HepG2 (cell line): ENCODE data around the gene KRCC1. TPM values are rescaled to one million over a fixed set of nuclear protein-coding genes. Genes with fewer than 3 reads are reported as not detected.

Source experiments
- AGO2 ChIP-seq: fragments of 200-400 bp; formaldehyde crosslinking; optimal IDR thresholded peaks from 2 replicates; pipeline ENCODE3; 2017; ENCODE audit warnings: mild to moderate bottlenecking, low read depth, low read length, moderate library complexity
- ARID2 ChIP-seq: sonication (generic); formaldehyde crosslinking; IDR thresholded peaks from 2 replicates; pipeline ENCODE4 v1.8.1; 2022; ENCODE audit warnings: mild to moderate bottlenecking, missing genetic modification reagents, borderline replicate concordance
- BRCA1 ChIP-seq: sonication (generic); formaldehyde crosslinking; IDR thresholded peaks from 2 replicates; pipeline ENCODE4 v1.4.0; 2020; ENCODE audit warnings: missing genetic modification reagents
- E2F1 ChIP-seq: sonication (generic); formaldehyde crosslinking; IDR thresholded peaks from 2 replicates; pipeline ENCODE4 v1.5.0; 2020; ENCODE audit warnings: missing genetic modification reagents
- GABPB1 ChIP-seq: IDR thresholded peaks from 2 replicates; pipeline ENCODE4 v1.6.1; 2016; ENCODE audit warnings: mild to moderate bottlenecking, missing genetic modification reagents, moderate library complexity, missing compliant biosample characterization
- JARID2 ChIP-seq: sonication (generic); formaldehyde crosslinking; IDR thresholded peaks from 2 replicates; pipeline ENCODE4 v1.8.1; 2023; ENCODE audit warnings: missing genetic modification reagents, inconsistent platforms; ENCODE audit not compliant: insufficient replicate concordance
- KDM5B ChIP-seq: sonication (generic); formaldehyde crosslinking; IDR thresholded peaks from 2 replicates; pipeline ENCODE4 v1.4.0; 2020; ENCODE audit warnings: missing genetic modification reagents, mild to moderate bottlenecking, borderline replicate concordance
- MED8 ChIP-seq: sonication (generic); formaldehyde crosslinking; IDR thresholded peaks from 2 replicates; pipeline ENCODE4 v1.8.1; 2023; ENCODE audit warnings: mild to moderate bottlenecking, missing genetic modification reagents; ENCODE audit not compliant: insufficient replicate concordance
- PAX8 ChIP-seq: sonication (generic); formaldehyde crosslinking; IDR thresholded peaks from 2 replicates; pipeline ENCODE4 v1.8.0; 2022; ENCODE audit warnings: mild to moderate bottlenecking, missing genetic modification reagents, borderline replicate concordance
- RXRB ChIP-seq: IDR thresholded peaks from 2 replicates; pipeline ENCODE4 v1.6.1; 2016; ENCODE audit warnings: borderline replicate concordance, missing genetic modification reagents, missing compliant biosample characterization
- TBX3 ChIP-seq: fragments of 450-650 bp; IDR thresholded peaks from 2 replicates; pipeline ENCODE4 v1.6.1; 2017; ENCODE audit warnings: antibody characterized with exemption, mild to moderate bottlenecking, inconsistent platforms, borderline replicate concordance
- ZFY ChIP-seq: sonication (generic); formaldehyde crosslinking; IDR thresholded peaks from 2 replicates; pipeline ENCODE4 v1.4.0; 2020; ENCODE audit warnings: missing genetic modification reagents
- ZNF180 ChIP-seq: sonication (generic); formaldehyde crosslinking; IDR thresholded peaks from 2 replicates; pipeline ENCODE4 v1.4.0; 2020; ENCODE audit warnings: low read depth, missing genetic modification reagents, borderline replicate concordance
- ZNF264 ChIP-seq: sonication (generic); formaldehyde crosslinking; IDR thresholded peaks from 2 replicates; pipeline ENCODE4 v1.4.0; 2020; ENCODE audit warnings: missing genetic modification reagents
- ZNF331 ChIP-seq: sonication (generic); formaldehyde crosslinking; IDR thresholded peaks from 2 replicates; pipeline ENCODE4 v1.4.0; 2020; ENCODE audit warnings: missing genetic modification reagents
- ZNF333 ChIP-seq: sonication (generic); formaldehyde crosslinking; IDR thresholded peaks from 2 replicates; pipeline ENCODE4 v1.4.0; 2020; ENCODE audit warnings: mild to moderate bottlenecking, missing genetic modification reagents, borderline replicate concordance
- ZNF350 ChIP-seq: sonication (generic); formaldehyde crosslinking; IDR thresholded peaks from 2 replicates; pipeline ENCODE4 v1.4.0; 2020; ENCODE audit warnings: mild to moderate bottlenecking, low read depth, missing genetic modification reagents, borderline replicate concordance
- ZNF383 ChIP-seq: sonication (generic); formaldehyde crosslinking; IDR thresholded peaks from 2 replicates; pipeline ENCODE4 v1.4.0; 2020; ENCODE audit warnings: missing genetic modification reagents, mild to moderate bottlenecking, borderline replicate concordance
- ZNF574 ChIP-seq: sonication (generic); formaldehyde crosslinking; IDR thresholded peaks from 2 replicates; pipeline ENCODE4 v1.4.0; 2020; ENCODE audit warnings: missing genetic modification reagents
- polyA plus RNA-seq, 8 experiments: library from polyadenylated mRNA; depleted of rRNA in 3 of 8; stranded (reverse) in 7 of 8; unstranded in 1 of 8; fragments of >200 nt; fragmentation: Illumina TruSeq in 4 of 8; extraction: Trizol in 4 of 8; gene quantifications; 2 replicates each; pipeline versions ENCODE4 v1.2.1 to v1.2.3, GENCODE V29; 2011 to 2016; ENCODE audit warnings: low read depth in 4 of 8, missing spikeins in 1 of 8, mixed read lengths in 1 of 8; ENCODE audit not compliant: insufficient read depth in 1 of 8
- total RNA-seq, 5 experiments: library from RNA; depleted of rRNA; stranded (reverse); fragments of >200 nt; fragmentation: Illumina TruSeq; extraction: Trizol; gene quantifications; 2 replicates each; pipeline ENCODE4 v1.2.3, GENCODE V29; 2016; ENCODE audit warnings: low read depth in 1 of 5
- TF ChIP-seq, protein P1 (sequence below): sonication (generic); formaldehyde crosslinking; IDR thresholded peaks from 2 replicates; pipeline ENCODE4 v1.8.1; 2023; ENCODE audit warnings: mild to moderate bottlenecking, missing genetic modification reagents
- TF ChIP-seq, protein P2 (sequence below): IDR thresholded peaks from 2 replicates; pipeline ENCODE4 v1.6.1; 2012; ENCODE audit warnings: inconsistent platforms
- TF ChIP-seq, protein P3 (sequence below): fragments of 450-650 bp; IDR thresholded peaks from 2 replicates; pipeline ENCODE4 v1.6.1; 2016

KRCC1 gene
- total and polyA plus RNA-seq, 2 of the 13 experiments (the other 11 are each of a cell fraction or from before 2014, with no cell fraction given): 6.5 to 7.7 TPM

GRCh38 chr2:88016960-88017779 is 38.4 kb downstream of the KRCC1 start (continued):
- TF ChIP-seq, protein P1, sequence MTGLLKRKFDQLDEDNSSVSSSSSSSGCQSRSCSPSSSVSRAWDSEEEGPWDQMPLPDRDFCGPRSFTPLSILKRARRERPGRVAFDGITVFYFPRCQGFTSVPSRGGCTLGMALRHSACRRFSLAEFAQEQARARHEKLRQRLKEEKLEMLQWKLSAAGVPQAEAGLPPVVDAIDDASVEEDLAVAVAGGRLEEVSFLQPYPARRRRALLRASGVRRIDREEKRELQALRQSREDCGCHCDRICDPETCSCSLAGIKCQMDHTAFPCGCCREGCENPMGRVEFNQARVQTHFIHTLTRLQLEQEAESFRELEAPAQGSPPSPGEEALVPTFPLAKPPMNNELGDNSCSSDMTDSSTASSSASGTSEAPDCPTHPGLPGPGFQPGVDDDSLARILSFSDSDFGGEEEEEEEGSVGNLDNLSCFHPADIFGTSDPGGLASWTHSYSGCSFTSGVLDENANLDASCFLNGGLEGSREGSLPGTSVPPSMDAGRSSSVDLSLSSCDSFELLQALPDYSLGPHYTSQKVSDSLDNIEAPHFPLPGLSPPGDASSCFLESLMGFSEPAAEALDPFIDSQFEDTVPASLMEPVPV (CRISPR knock-in tag): peak; percentile 58
- TF ChIP-seq ZFY (CRISPR knock-in tag) (peak; percentile 87), ZNF350 (CRISPR knock-in tag) (no peak), TBX3 (no peak), ZNF264 (0 out of 2 replicates have a peak, but pooled peaks have one; percentile 54), PAX8 (CRISPR knock-in tag) (peak; percentile 59; the same call in 1 of the 2 replicates), JARID2 (peak; percentile 2), ZNF331 (CRISPR knock-in tag) (no peak), MED8 (CRISPR knock-in tag) (no peak), ZNF383 (CRISPR knock-in tag) (0 out of 2 replicates have a peak, but pooled peaks have one; percentile 7), ARID2 (peak; percentile 64), AGO2 (peak; percentile 66), BRCA1 (no peak), RXRB (CRISPR knock-in tag) (no peak), KDM5B (CRISPR knock-in tag) (peak; percentile 77; the same call in 1 of the 2 replicates), GABPB1 (CRISPR knock-in tag) (peak; percentile 72), ZNF574 (peak; percentile 11), E2F1 (CRISPR knock-in tag) (0 out of 2 replicates have a peak, but pooled peaks have one; percentile 1), ZNF333 (peak; percentile 41; the same call in 1 of the 2 replicates), ZNF180 (CRISPR knock-in tag) (no peak)
- TF ChIP-seq, protein P2, sequence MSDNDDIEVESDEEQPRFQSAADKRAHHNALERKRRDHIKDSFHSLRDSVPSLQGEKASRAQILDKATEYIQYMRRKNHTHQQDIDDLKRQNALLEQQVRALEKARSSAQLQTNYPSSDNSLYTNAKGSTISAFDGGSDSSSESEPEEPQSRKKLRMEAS: peak; percentile 68
- TF ChIP-seq, protein P3, sequence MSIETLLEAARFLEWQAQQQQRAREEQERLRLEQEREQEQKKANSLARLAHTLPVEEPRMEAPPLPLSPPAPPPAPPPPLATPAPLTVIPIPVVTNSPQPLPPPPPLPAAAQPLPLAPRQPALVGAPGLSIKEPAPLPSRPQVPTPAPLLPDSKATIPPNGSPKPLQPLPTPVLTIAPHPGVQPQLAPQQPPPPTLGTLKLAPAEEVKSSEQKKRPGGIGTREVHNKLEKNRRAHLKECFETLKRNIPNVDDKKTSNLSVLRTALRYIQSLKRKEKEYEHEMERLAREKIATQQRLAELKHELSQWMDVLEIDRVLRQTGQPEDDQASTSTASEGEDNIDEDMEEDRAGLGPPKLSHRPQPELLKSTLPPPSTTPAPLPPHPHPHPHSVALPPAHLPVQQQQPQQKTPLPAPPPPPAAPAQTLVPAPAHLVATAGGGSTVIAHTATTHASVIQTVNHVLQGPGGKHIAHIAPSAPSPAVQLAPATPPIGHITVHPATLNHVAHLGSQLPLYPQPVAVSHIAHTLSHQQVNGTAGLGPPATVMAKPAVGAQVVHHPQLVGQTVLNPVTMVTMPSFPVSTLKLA: no peak
